Measurements from ENCODE around the gene PLA2G4B.

PLA2G4B gene

GRCh38 chr15:41819455-41820050 is 19.1 kb upstream of the PLA2G4B start:
- H3K4me3 ChIP-seq (ENCODE audit: insufficient read depth, low read depth, low read length) = no peak overlapping the region
- no peaks in the 10 kb centered on the region for H3K27me3 ChIP-seq (ENCODE audit: control insufficient read depth, insufficient read depth, low read length, poor library complexity, severe bottlenecking)
- no peak overlapping the region for H3K27ac ChIP-seq (ENCODE audit: insufficient read depth, low read depth, low read length, poor library complexity, severe bottlenecking)
- WGBS, 2 experiments = 93 to 95% methylated on average over 9 of the region's 9 CpGs
- H3K4me1 ChIP-seq (ENCODE audit: control insufficient read depth, insufficient read depth, low read length) = no peaks in the 10 kb centered on the region
- no peaks in the 10 kb centered on the region for H3K9me3 ChIP-seq (ENCODE audit: control insufficient read depth, low read length)
- H3K36me3 ChIP-seq (ENCODE audit: control insufficient read depth, insufficient read depth, low read length) = peaks cover 9% of the 10 kb centered on the region

- Histone ChIP-seq H3K4me1 (ENCODE audit: control insufficient read depth, insufficient read depth, low read length) (no peaks in the 10 kb centered on the region), H3K4me3 (ENCODE audit: insufficient read depth, low read depth, low read length) (no peak overlapping the region), H3K36me3 (ENCODE audit: control insufficient read depth, insufficient read depth, low read length) (peaks cover 9% of the 10 kb centered on the region), H3K27me3 (ENCODE audit: control insufficient read depth, insufficient read depth, low read length, poor library complexity, severe bottlenecking) (no peaks in the 10 kb centered on the region), H3K9me3 (ENCODE audit: control insufficient read depth, low read length) (no peaks in the 10 kb centered on the region), H3K27ac (ENCODE audit: insufficient read depth, low read depth, low read length, poor library complexity, severe bottlenecking) (no peak overlapping the region)
- 89 to 95% methylated on average over 6 of the region's 6 CpGs for whole genome bisulfite sequencing, 2 experiments
These were observed 17.7 kb upstream of the PLA2G4B start for GRCh38 chr15:41820791-41821423.

- H3K36me3 ChIP-seq (ENCODE audit: control insufficient read depth, insufficient read depth, low read length) = peaks cover 9% of the 10 kb centered on the region
These were observed 16.8 kb upstream of the PLA2G4B start for GRCh38 chr15:41821831-41822230.

GRCh38 chr15:41822471-41822870 is 16.2 kb upstream of the PLA2G4B start:
- H3K36me3 ChIP-seq (ENCODE audit: control insufficient read depth, insufficient read depth, low read length) = peaks cover 9% of the 10 kb centered on the region
- no peak overlapping the region for H3K27ac ChIP-seq (ENCODE audit: insufficient read depth, low read depth, low read length, poor library complexity, severe bottlenecking)
- H3K4me3 ChIP-seq (ENCODE audit: insufficient read depth, low read depth, low read length) = no peak overlapping the region
- H3K27me3 ChIP-seq (ENCODE audit: control insufficient read depth, insufficient read depth, low read length, poor library complexity, severe bottlenecking) = peaks cover 6% of the 10 kb centered on the region
- no peaks in the 10 kb centered on the region for H3K9me3 ChIP-seq (ENCODE audit: control insufficient read depth, low read length)
- H3K4me1 ChIP-seq (ENCODE audit: control insufficient read depth, insufficient read depth, low read length) = no peaks in the 10 kb centered on the region
- 90 to 94% methylated on average over 6 of the region's 6 CpGs for WGBS, 2 experiments

More at GRCh38 chr15:41821831-41822230, 16.8 kb upstream of the PLA2G4B start:
- Histone ChIP-seq H3K27me3 (ENCODE audit: control insufficient read depth, insufficient read depth, low read length, poor library complexity, severe bottlenecking) (no peaks in the 10 kb centered on the region), H3K27ac (ENCODE audit: insufficient read depth, low read depth, low read length, poor library complexity, severe bottlenecking) (no peak overlapping the region), H3K4me1 (ENCODE audit: control insufficient read depth, insufficient read depth, low read length) (no peaks in the 10 kb centered on the region), H3K9me3 (ENCODE audit: control insufficient read depth, low read length) (no peaks in the 10 kb centered on the region), H3K4me3 (ENCODE audit: insufficient read depth, low read depth, low read length) (no peak overlapping the region)
- 87 to 93% methylated on average over 4 of the region's 4 CpGs for WGBS, 2 experiments

DNA sequence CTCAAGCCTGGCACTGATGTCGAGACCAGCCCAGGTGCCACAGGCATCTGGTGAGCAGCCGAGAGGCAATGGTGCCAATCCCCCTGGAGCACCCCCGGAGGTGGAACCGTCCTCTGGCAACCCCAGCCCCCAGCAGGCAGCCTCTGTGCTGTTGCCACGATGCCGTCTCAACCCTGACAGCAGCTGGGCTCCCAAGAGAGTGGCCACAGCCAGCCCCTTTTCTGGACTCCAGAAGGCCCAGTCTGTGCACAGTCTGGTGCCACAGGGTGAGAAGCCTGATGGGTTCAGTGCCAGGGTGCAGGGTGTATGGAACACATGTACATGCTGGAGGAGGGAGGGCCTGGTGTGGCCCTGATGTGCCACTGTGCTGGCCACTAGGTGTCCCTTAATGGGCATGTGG is 15.7 kb upstream of the PLA2G4B start:
- no peak overlapping the region for H3K4me3 ChIP-seq (ENCODE audit: insufficient read depth, low read depth, low read length)
- no peaks in the 10 kb centered on the region for H3K4me1 ChIP-seq (ENCODE audit: control insufficient read depth, insufficient read depth, low read length)
- H3K27ac ChIP-seq (ENCODE audit: insufficient read depth, low read depth, low read length, poor library complexity, severe bottlenecking) = no peak overlapping the region
- H3K9me3 ChIP-seq (ENCODE audit: control insufficient read depth, low read length) = no peaks in the 10 kb centered on the region
- H3K27me3 ChIP-seq (ENCODE audit: control insufficient read depth, insufficient read depth, low read length, poor library complexity, severe bottlenecking) = peaks cover 6% of the 10 kb centered on the region
- WGBS, 2 experiments = 90 to 92% methylated on average over 6 of the region's 6 CpGs
- peaks cover 7% of the 10 kb centered on the region for H3K36me3 ChIP-seq (ENCODE audit: control insufficient read depth, insufficient read depth, low read length)

- Histone ChIP-seq H3K27me3 (ENCODE audit: control insufficient read depth, insufficient read depth, low read length, poor library complexity, severe bottlenecking) (peaks cover 6% of the 10 kb centered on the region), H3K9me3 (ENCODE audit: control insufficient read depth, low read length) (no peaks in the 10 kb centered on the region), H3K4me3 (ENCODE audit: insufficient read depth, low read depth, low read length) (no peak overlapping the region), H3K27ac (ENCODE audit: insufficient read depth, low read depth, low read length, poor library complexity, severe bottlenecking) (no peak overlapping the region), H3K4me1 (ENCODE audit: control insufficient read depth, insufficient read depth, low read length) (peaks cover 1% of the 10 kb centered on the region), H3K36me3 (ENCODE audit: control insufficient read depth, insufficient read depth, low read length) (peaks cover 7% of the 10 kb centered on the region)
- 91 to 92% methylated on average over 11 of the region's 11 CpGs for WGBS, 2 experiments
These were observed 15.1 kb upstream of the PLA2G4B start for GRCh38 chr15:41823502-41823901.

GRCh38 chr15:41824062-41824745 is 14.4 kb upstream of the PLA2G4B start:
- 94 to 96% methylated on average over 19 of the region's 19 CpGs for WGBS, 2 experiments
- peaks cover 8% of the 10 kb centered on the region for H3K4me1 ChIP-seq (ENCODE audit: control insufficient read depth, insufficient read depth, low read length)
- H3K27me3 ChIP-seq (ENCODE audit: control insufficient read depth, insufficient read depth, low read length, poor library complexity, severe bottlenecking) = peaks cover 6% of the 10 kb centered on the region
- no peak overlapping the region for H3K4me3 ChIP-seq (ENCODE audit: insufficient read depth, low read depth, low read length)
- no peaks in the 10 kb centered on the region for H3K9me3 ChIP-seq (ENCODE audit: control insufficient read depth, low read length)
- peaks cover 7% of the 10 kb centered on the region for H3K36me3 ChIP-seq (ENCODE audit: control insufficient read depth, insufficient read depth, low read length)
- no peak overlapping the region for H3K27ac ChIP-seq (ENCODE audit: insufficient read depth, low read depth, low read length, poor library complexity, severe bottlenecking)

DNA sequence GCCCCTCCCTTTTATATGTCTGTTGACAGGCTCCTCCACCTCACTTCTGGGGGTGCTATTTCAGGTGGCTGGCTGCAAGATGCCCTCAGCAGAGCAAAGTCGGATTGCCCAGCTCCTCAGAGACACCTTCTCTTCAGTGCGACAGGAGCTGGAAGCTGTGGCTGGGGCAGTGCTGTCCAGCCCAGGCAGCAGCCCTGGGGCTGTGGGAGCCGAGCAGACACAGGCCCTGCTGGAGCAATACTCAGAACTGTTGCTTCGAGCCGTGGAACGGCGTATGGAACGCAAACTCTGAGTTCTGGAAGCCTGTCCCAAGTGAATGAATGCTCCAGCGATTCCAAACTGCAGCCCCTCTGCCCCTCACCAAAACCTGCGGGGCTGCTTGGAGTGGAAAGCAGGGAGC is 13.5 kb upstream of the PLA2G4B start:
- peaks cover 7% of the 10 kb centered on the region for H3K36me3 ChIP-seq (ENCODE audit: control insufficient read depth, insufficient read depth, low read length)

DNA sequence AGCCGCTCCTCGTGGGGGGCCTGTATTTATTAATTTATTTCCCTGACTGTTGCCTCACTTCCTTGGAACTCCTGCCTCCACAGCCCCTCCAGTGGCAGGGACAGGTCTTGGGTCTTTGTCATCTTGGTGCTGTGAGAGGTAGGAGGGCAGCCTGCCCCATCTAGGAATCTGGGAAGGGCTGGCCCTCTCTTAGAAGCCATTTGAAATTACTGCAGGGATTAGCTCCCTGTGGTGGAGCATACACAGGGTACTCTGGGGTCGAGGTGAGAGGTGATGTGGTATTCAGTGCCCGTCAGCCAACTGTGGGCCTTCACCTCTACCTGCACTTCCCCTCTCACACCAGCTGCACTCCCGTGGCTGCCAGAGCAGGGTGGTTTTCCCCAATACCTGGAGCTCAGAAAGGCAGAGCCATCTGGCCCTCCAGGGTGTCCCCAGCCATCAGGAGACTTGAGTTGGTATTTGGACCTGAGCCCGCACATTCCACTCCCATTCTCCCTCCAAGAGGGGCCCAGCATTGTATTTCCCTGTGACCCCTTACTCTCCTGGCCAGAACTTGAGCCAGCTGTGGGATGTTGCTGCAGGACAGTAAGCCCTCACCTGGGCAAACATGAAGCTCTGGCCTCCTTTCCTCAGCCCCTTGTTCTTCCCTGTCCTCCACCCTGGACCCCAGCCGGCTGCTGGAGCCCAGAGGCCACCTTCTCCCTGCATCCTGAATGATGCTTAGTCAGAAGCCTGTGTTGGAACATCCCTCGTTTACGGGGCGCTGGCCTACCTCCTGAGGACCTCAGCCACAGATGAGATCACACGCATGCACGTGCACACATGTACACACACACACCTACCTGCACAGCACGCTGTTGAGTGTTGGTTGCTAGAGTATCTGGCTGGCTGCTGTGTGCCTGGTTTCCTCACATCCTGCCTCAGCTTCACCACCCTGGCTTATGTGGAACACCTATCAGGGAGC is 12.8 kb upstream of the PLA2G4B start:
- 83 to 87% methylated on average over 13 of the region's 13 CpGs for WGBS, 2 experiments
- Histone ChIP-seq H3K9me3 (ENCODE audit: control insufficient read depth, low read length) (no peaks in the 10 kb centered on the region), H3K4me3 (ENCODE audit: insufficient read depth, low read depth, low read length) (no peak overlapping the region), H3K36me3 (ENCODE audit: control insufficient read depth, insufficient read depth, low read length) (peaks cover 7% of the 10 kb centered on the region), H3K4me1 (ENCODE audit: control insufficient read depth, insufficient read depth, low read length) (peaks cover 9% of the 10 kb centered on the region), H3K27ac (ENCODE audit: insufficient read depth, low read depth, low read length, poor library complexity, severe bottlenecking) (no peak overlapping the region), H3K27me3 (ENCODE audit: control insufficient read depth, insufficient read depth, low read length, poor library complexity, severe bottlenecking) (peaks cover 6% of the 10 kb centered on the region)

More for the DNA sequence above, 13.5 kb upstream of the PLA2G4B start:
- Histone ChIP-seq H3K27me3 (ENCODE audit: control insufficient read depth, insufficient read depth, low read length, poor library complexity, severe bottlenecking) (peaks cover 6% of the 10 kb centered on the region), H3K9me3 (ENCODE audit: control insufficient read depth, low read length) (no peaks in the 10 kb centered on the region), H3K4me1 (ENCODE audit: control insufficient read depth, insufficient read depth, low read length) (peaks cover 9% of the 10 kb centered on the region), H3K27ac (ENCODE audit: insufficient read depth, low read depth, low read length, poor library complexity, severe bottlenecking) (no peak overlapping the region), H3K4me3 (ENCODE audit: insufficient read depth, low read depth, low read length) (no peak overlapping the region)
- WGBS, 2 experiments = 90 to 93% methylated on average over 10 of the region's 10 CpGs
